ENCODE measurements around the gene PDE2A.

DNA sequence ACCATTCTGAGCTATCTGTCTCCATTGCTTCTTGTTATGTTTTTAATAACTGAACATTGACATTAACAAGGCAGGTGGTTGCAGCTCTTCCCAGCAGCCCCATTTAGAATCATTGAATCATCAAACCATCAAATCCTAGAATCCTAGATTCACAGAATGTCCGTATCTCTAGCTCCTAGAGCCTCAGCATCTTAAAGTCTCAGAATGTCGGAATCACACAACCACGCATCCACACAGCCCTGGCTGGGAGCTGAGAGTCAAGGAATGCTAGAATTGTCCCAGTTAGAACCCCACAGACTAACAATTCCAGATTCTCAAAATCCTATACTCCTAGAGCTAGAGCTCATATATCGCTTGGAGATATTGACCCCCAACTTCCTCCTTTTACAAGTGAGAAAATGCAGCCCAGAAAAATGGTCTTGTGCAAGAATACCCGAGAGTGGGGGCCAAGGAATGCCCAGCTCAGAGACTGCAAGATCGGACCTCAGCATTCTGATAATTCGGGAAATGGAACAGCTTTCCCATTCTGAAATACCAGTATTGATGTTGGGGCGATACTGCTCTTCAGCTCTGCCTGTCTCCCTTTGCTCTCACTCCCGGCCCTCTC lies 38.8 kb downstream of the PDE2A start:
- no peak for TF ChIP-seq POLR2A (IDR thresholded peaks at IDR 0.05)
- TF ChIP-seq, protein P1, sequence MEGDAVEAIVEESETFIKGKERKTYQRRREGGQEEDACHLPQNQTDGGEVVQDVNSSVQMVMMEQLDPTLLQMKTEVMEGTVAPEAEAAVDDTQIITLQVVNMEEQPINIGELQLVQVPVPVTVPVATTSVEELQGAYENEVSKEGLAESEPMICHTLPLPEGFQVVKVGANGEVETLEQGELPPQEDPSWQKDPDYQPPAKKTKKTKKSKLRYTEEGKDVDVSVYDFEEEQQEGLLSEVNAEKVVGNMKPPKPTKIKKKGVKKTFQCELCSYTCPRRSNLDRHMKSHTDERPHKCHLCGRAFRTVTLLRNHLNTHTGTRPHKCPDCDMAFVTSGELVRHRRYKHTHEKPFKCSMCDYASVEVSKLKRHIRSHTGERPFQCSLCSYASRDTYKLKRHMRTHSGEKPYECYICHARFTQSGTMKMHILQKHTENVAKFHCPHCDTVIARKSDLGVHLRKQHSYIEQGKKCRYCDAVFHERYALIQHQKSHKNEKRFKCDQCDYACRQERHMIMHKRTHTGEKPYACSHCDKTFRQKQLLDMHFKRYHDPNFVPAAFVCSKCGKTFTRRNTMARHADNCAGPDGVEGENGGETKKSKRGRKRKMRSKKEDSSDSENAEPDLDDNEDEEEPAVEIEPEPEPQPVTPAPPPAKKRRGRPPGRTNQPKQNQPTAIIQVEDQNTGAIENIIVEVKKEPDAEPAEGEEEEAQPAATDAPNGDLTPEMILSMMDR (IDR thresholded peaks at IDR 0.05 in 4 of 5, conservative IDR thresholded peaks at IDR 0.05 in 1 of 5) = no peak

Data from gastrocnemius medialis (tissue), 4 donors.